ENCODE measurements around the gene DSCAM. TPM values are rescaled to one million over a fixed set of nuclear protein-coding genes. Genes with fewer than 3 reads are reported as not detected.

DSCAM gene
- total RNA-seq, 3 donors from 2014 or later (not counting 1 experiment from before 2014, with no cell fraction given): not detected

GRCh38 chr21:40803101-40803500, 43.9 kb downstream of the DSCAM start:
- no peaks in the 10 kb centered on the region for H3K27me3 Mint-ChIP-seq (ENCODE audit: low read depth in 2 of 2)

DNA sequence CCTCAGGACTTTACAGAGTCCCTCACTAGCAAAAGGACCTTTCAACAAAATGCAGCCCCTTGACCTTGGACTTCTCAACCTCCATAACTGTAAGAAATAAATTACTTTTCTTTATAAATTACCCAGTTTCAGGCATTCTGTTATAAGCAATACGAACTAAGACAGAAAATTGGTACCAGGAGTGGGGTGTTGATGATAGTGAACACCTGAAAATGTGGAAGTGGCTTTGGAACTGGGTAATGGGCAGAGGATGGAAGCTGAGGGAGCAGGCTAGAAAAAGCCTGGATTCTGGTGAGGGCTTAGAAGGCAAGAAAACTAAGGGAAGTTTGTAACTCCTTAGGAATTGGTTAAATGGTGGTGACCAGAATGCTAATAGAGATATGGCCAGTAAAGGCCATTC, 46.8 kb downstream of the DSCAM start:
- WGBS (ENCODE audit: insufficient coverage): 88% methylated on average over 1 of the region's 1 CpG
- no peak for ATAC-seq
- H3K4me1 ChIP-seq (ENCODE audit: control insufficient read depth, insufficient read depth, low read length): no peaks in the 10 kb centered on the region

More at GRCh38 chr21:40803101-40803500, 43.9 kb downstream of the DSCAM start:
- intact Hi-C loops (cut with micrococcal nuclease): no loop called here
- Histone ChIP-seq H3K27me3 (ENCODE audit: control insufficient read depth, insufficient read depth, low read length) (no peaks in the 10 kb centered on the region), H3K36me3 (ENCODE audit: control insufficient read depth, insufficient read depth, low read length) (no peaks in the 10 kb centered on the region), H3K4me3 (ENCODE audit: low read length) (no peak overlapping the region), H3K9me3 (ENCODE audit: control insufficient read depth, insufficient read depth, low read length) (peaks cover 15% of the 10 kb centered on the region), H3K4me1 (ENCODE audit: control insufficient read depth, insufficient read depth, low read length) (no peaks in the 10 kb centered on the region), H3K27ac (ENCODE audit: low read length) (no peak overlapping the region)
- TF ChIP-seq CTCF (IDR thresholded peaks at IDR 0.05): no peak
- 75% methylated on average over 3 of the region's 3 CpGs for WGBS (ENCODE audit: insufficient coverage)
- ATAC-seq: no peak
- no peaks in the 10 kb centered on the region for H3K4me1 Mint-ChIP-seq
- peaks cover 12 to 16% of the 10 kb centered on the region in 2 donors for H3K9me3 Mint-ChIP-seq
- DNase-seq: no peak
- H3K36me3 Mint-ChIP-seq: no peaks in the 10 kb centered on the region
- no peak overlapping the region for H3K4me3 Mint-ChIP-seq
- H3K27ac Mint-ChIP-seq: no peak overlapping the region

DNA sequence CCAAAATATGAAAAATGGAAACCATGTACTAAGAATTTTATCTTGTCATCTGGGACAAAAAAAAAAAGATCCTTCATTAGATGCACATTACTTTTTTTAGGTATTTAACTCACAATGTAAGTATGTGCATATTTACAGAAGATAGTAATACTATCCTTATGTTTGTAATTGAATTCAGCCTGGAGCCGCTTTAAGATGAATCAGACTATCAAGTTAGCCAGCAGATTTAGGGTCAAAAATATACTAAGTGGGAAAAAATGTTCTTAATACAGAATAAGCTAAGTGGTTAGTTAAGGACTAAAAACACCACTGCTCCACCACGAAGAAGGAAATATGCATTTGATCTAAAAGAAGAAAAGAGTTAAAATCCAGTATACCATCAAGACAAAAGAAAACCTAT, 49.1 kb downstream of the DSCAM start:
- H3K27ac Mint-ChIP-seq: no peak overlapping the region
- peaks cover 7 to 17% of the 10 kb centered on the region in 2 donors for H3K9me3 Mint-ChIP-seq
- Histone ChIP-seq H3K27me3 (ENCODE audit: control insufficient read depth, insufficient read depth, low read length) (no peaks in the 10 kb centered on the region), H3K9me3 (ENCODE audit: control insufficient read depth, insufficient read depth, low read length) (peaks cover 10% of the 10 kb centered on the region), H3K36me3 (ENCODE audit: control insufficient read depth, insufficient read depth, low read length) (no peaks in the 10 kb centered on the region), H3K27ac (ENCODE audit: low read length) (no peak overlapping the region), H3K4me1 (ENCODE audit: control insufficient read depth, insufficient read depth, low read length) (no peaks in the 10 kb centered on the region), H3K4me3 (ENCODE audit: low read length) (no peak overlapping the region)
- no peaks in the 10 kb centered on the region for H3K36me3 Mint-ChIP-seq
- DNase-seq (no peak), ATAC-seq (no peak)
- TF ChIP-seq CTCF (IDR thresholded peaks at IDR 0.05): no peak
- H3K4me1 Mint-ChIP-seq: no peaks in the 10 kb centered on the region
- intact Hi-C loops (cut with micrococcal nuclease): no loop called here
- no peaks in the 10 kb centered on the region for H3K27me3 Mint-ChIP-seq (ENCODE audit: low read depth in 2 of 2)
- WGBS (ENCODE audit: insufficient coverage): 100% methylated on average over 1 of the region's 2 CpGs
- H3K4me3 Mint-ChIP-seq: no peak overlapping the region

More for the DNA sequence above, 46.8 kb downstream of the DSCAM start:
- no peak overlapping the region for H3K27ac ChIP-seq (ENCODE audit: low read length)
- no peaks in the 10 kb centered on the region for H3K27me3 ChIP-seq (ENCODE audit: control insufficient read depth, insufficient read depth, low read length)
- no peak overlapping the region for H3K4me3 ChIP-seq (ENCODE audit: low read length)
- no peak for DNase-seq
- intact Hi-C loops (cut with micrococcal nuclease): no loop called here
- no peak for TF ChIP-seq CTCF (IDR thresholded peaks at IDR 0.05)
- H3K9me3 Mint-ChIP-seq: peaks cover 15 to 18% of the 10 kb centered on the region in 2 donors
- no peak overlapping the region for H3K27ac Mint-ChIP-seq
- H3K27me3 Mint-ChIP-seq (ENCODE audit: low read depth in 2 of 2): no peaks in the 10 kb centered on the region
- no peaks in the 10 kb centered on the region for H3K36me3 ChIP-seq (ENCODE audit: control insufficient read depth, insufficient read depth, low read length)
- peaks cover 15% of the 10 kb centered on the region for H3K9me3 ChIP-seq (ENCODE audit: control insufficient read depth, insufficient read depth, low read length)
- no peak overlapping the region for H3K4me3 Mint-ChIP-seq
- no peaks in the 10 kb centered on the region for H3K4me1 Mint-ChIP-seq
- H3K36me3 Mint-ChIP-seq: no peaks in the 10 kb centered on the region

DNA sequence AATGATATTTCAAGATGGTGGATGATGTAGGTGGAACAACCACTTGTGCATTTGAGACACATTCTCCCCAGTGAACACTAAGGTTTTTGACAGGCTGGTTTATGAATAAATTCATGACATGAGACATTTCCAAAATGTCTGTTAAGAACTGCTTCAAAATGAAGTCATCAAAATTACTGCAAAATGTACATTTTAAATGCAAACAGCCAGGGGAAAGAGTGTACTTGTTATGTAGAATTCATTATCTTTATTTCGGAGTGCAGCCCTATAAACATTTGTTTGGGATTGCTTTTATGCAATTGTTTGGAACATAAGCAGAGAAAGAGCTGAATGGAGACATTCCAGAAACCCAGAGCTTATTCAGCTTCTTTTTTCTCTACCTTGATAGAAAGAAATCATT, 49.5 kb downstream of the DSCAM start:
- H3K4me1 ChIP-seq (ENCODE audit: control insufficient read depth, insufficient read depth, low read length): no peaks in the 10 kb centered on the region
- ATAC-seq: no peak
- H3K4me3 ChIP-seq (ENCODE audit: low read length): no peak overlapping the region
- H3K36me3 ChIP-seq (ENCODE audit: control insufficient read depth, insufficient read depth, low read length): no peaks in the 10 kb centered on the region
- no peak overlapping the region for H3K27ac ChIP-seq (ENCODE audit: low read length)
- H3K36me3 Mint-ChIP-seq: no peaks in the 10 kb centered on the region
- H3K4me3 Mint-ChIP-seq: no peak overlapping the region
- no peak for TF ChIP-seq CTCF (IDR thresholded peaks at IDR 0.05)
- H3K27me3 ChIP-seq (ENCODE audit: control insufficient read depth, insufficient read depth, low read length): no peaks in the 10 kb centered on the region
- 83% methylated on average over 1 of the region's 1 CpG for WGBS (ENCODE audit: insufficient coverage)
- no peak for DNase-seq
- no peak overlapping the region for H3K27ac Mint-ChIP-seq
- intact Hi-C loops (cut with micrococcal nuclease): no loop called here
- no peaks in the 10 kb centered on the region for H3K4me1 Mint-ChIP-seq
- H3K9me3 ChIP-seq (ENCODE audit: control insufficient read depth, insufficient read depth, low read length): peaks cover 10% of the 10 kb centered on the region
- no peaks in the 10 kb centered on the region for H3K27me3 Mint-ChIP-seq (ENCODE audit: low read depth in 2 of 2)
- H3K9me3 Mint-ChIP-seq: peaks cover 11 to 17% of the 10 kb centered on the region in 2 donors

Measured in natural killer cell (primary cell).